PFSK-1 (cell line): ENCODE measurements around the gene CTIF.

Source experiments
- FOXP2 ChIP-seq: optimal IDR thresholded peaks from 2 replicates; pipeline ENCODE3; 2011; ENCODE audit warnings: borderline replicate concordance, control low read depth, inconsistent platforms; ENCODE audit not compliant: insufficient read depth; ENCODE audit errors: extremely low read length, extremely low read depth
- POLR2AphosphoS5 ChIP-seq: IDR thresholded peaks from 2 replicates; pipeline ENCODE4 v1.6.1; 2012; ENCODE audit warnings: low read depth, mild to moderate bottlenecking, control low read depth, low read length, moderate library complexity
- SIN3A ChIP-seq: IDR thresholded peaks from 2 replicates; pipeline ENCODE4 v1.6.1; 2012; ENCODE audit warnings: mild to moderate bottlenecking, low read length, moderate library complexity, borderline replicate concordance; ENCODE audit not compliant: insufficient read depth
- TAF1 ChIP-seq: IDR thresholded peaks from 2 replicates; pipeline ENCODE4 v1.6.1; 2012; ENCODE audit warnings: low read length, control low read depth, borderline replicate concordance; ENCODE audit not compliant: insufficient read depth
- TF ChIP-seq, protein P1 (sequence below), 2 experiments: IDR thresholded peaks; 2 replicates each; pipeline versions ENCODE4 v1.6.1 to v1.8.0; 2011 to 2012; ENCODE audit warnings: low read depth in 2 of 2, low read length in 2 of 2, control low read depth in 1 of 2, inconsistent platforms in 1 of 2, mild to moderate bottlenecking in 1 of 2, moderate library complexity in 1 of 2; ENCODE audit not compliant: insufficient read depth in 1 of 2

CTIF gene

DNA sequence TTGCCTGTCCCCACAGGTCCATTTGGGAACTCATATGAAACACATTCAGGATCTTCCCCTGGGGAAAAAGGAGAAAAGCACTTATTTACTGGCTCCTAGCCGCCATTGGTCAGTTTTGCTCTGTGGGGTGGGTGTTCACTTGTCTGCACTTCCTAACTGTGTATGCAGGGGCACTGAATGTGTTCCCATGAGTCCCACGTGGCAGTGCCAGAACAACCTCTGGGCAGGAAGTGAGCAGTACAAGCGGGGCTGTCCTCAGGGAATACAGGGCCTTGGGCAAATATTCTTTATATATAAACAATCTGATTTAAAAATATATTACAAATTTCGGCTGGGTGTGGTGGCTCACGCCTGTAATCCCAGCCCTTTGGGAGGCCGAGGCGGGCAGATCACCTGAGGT lies 21.8 kb upstream of the CTIF start:
- TF ChIP-seq TAF1 (no peak), FOXP2 (no peak), SIN3A (no peak), POLR2AphosphoS5 (no peak)
- TF ChIP-seq, protein P1, sequence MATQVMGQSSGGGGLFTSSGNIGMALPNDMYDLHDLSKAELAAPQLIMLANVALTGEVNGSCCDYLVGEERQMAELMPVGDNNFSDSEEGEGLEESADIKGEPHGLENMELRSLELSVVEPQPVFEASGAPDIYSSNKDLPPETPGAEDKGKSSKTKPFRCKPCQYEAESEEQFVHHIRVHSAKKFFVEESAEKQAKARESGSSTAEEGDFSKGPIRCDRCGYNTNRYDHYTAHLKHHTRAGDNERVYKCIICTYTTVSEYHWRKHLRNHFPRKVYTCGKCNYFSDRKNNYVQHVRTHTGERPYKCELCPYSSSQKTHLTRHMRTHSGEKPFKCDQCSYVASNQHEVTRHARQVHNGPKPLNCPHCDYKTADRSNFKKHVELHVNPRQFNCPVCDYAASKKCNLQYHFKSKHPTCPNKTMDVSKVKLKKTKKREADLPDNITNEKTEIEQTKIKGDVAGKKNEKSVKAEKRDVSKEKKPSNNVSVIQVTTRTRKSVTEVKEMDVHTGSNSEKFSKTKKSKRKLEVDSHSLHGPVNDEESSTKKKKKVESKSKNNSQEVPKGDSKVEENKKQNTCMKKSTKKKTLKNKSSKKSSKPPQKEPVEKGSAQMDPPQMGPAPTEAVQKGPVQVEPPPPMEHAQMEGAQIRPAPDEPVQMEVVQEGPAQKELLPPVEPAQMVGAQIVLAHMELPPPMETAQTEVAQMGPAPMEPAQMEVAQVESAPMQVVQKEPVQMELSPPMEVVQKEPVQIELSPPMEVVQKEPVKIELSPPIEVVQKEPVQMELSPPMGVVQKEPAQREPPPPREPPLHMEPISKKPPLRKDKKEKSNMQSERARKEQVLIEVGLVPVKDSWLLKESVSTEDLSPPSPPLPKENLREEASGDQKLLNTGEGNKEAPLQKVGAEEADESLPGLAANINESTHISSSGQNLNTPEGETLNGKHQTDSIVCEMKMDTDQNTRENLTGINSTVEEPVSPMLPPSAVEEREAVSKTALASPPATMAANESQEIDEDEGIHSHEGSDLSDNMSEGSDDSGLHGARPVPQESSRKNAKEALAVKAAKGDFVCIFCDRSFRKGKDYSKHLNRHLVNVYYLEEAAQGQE (IDR thresholded peaks at IDR 0.05; ENCODE audit: insufficient read depth in 1 of 2, low read depth in 2 of 2, low read length in 2 of 2): no peak

DNA sequence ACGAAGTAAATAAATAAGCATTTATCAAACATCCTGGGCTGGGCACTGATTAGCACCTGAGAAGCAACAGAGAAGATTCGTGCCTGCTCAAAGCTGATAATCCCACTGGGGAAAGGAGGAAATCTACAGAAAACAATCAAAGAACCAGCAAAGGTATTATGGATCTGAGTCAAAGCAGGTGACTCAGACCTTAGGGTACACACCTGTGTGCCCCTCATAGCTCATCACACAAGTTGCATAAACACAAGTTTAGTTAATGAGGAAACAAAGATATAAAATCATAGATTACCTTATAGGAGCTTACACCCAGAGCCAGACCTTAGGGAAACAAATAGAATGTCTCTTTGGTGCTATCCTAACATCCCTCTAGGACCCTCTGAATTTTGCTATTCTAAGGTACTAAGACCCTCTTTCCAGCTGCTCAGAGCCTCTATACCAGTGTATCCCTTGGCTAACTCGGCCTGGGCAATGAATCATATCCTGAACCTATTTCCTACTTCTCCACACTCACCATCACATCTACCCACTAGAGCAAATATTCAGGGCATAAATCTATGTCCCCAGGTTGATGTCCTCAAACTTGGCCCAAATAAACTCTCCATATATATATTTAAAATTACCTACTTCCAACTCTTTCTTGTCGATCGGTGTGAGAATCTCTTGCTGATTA lies 19.3 kb upstream of the CTIF start:
- no peak for TF ChIP-seq TAF1
- TF ChIP-seq FOXP2: no peak
- no peak for TF ChIP-seq POLR2AphosphoS5
- TF ChIP-seq, protein P1 (IDR thresholded peaks at IDR 0.05; ENCODE audit: insufficient read depth in 1 of 2, low read depth in 2 of 2, low read length in 2 of 2): no peak
- no peak for TF ChIP-seq SIN3A

GRCh38 chr18:48521723-48522122 lies 17.1 kb upstream of the CTIF start:
- TF ChIP-seq FOXP2: no peak
- TF ChIP-seq POLR2AphosphoS5: no peak
- no peak for TF ChIP-seq SIN3A
- TF ChIP-seq, protein P1 (IDR thresholded peaks at IDR 0.05; ENCODE audit: insufficient read depth in 1 of 2, low read depth in 2 of 2, low read length in 2 of 2): no peak
- no peak for TF ChIP-seq TAF1

DNA sequence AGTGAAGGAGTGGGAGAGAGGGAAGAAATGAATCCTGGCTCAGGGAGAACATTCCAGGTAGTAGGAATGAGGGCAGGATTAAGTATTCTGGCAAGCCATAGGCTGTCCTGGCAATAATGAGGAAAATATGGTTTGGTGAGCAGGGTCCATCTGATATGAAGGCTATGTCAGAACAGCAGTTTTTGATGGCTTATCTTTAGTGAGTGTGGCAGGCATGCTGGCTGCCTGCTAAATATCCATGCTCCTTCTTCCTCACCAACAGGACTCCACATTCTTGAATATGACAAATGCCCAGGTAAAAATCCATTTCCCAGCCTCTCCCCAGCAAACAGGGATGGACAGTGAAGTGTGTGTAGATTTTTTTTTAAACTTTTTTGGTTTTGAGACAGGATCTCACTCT lies 13.2 kb upstream of the CTIF start:
- TF ChIP-seq SIN3A (no peak), TAF1 (no peak), FOXP2 (no peak), POLR2AphosphoS5 (no peak)
- TF ChIP-seq, protein P1 (IDR thresholded peaks at IDR 0.05; ENCODE audit: insufficient read depth in 1 of 2, low read depth in 2 of 2, low read length in 2 of 2): no peak
